Articular chondrocyte of knee joint (primary cell): ENCODE measurements around the gene SPDYE3. TPM values are rescaled to one million over a fixed set of nuclear protein-coding genes. Genes with fewer than 3 reads are reported as not detected.

Experiments
- small RNA-seq: library from RNA; depleted of rRNA; stranded (forward); fragments of <200 nt; gene quantifications from one replicate; pipeline ENCODE3, GENCODE V24; 2012
- total RNA-seq: library from RNA; depleted of rRNA; stranded (reverse); fragments of >200 nt; gene quantifications from 2 replicates; pipeline ENCODE4 v1.2.3, GENCODE V29; 2012

The SPDYE3 gene, protein sequence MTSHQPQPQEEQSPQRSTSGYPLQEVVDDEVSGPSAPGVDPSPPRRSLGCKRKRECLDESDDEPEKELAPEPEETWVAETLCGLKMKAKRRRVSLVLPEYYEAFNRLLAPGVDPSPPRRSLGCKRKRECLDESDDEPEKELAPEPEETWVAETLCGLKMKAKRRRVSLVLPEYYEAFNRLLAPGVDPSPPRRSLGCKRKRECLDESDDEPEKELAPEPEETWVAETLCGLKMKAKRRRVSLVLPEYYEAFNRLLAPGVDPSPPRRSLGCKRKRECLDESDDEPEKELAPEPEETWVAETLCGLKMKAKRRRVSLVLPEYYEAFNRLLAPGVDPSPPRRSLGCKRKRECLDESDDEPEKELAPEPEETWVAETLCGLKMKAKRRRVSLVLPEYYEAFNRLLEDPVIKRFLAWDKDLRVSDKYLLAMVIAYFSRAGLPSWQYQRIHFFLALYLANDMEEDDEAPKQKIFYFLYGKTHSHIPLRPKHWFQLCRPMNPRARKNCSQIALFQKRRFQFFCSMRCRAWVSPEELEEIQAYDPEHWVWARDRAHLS
- not detected in 2 replicates for total RNA-seq

DNA sequence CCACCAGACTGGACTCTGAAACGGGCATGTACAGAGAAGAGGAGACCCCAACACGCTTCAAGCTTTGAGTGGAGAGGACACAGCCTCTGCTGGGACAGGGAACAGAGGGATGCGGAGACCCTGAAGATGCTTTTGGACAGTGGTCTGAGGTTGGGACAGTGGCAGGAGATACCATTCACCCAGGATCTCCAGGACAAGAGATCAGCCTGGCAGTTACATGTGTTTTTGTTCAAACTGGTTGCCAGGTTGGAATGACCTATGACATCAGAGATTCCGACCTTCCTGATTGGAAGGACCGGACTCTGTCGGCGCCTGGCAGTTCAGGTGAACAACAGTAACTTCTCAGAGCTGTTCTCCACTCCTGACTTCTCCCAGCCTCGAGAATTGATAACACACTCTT, at the start of gene SPDYE3:
TSS of gene SPDYE3 (plus strand) at position 301 of the 400 bp plus-strand sequence. CDS start 184 bp downstream, outside the sequence.

GRCh38 chr7:100358027-100358856, 50.7 kb downstream of the SPDYE3 start, which contains the start of gene PILRB:
Gene PILRB (plus strand): TSS chr7:100358117. CDS start chr7:100358303, 186 bp downstream.

Small RNA genes within 50 kb of the gene (small RNA-seq; reads per million reads assigned to genes)
- not detected for gene RF00019

Other genes with a start within 250 kb of the SPDYE3 start
- gene ZNF3, start 226.0 kb upstream of the SPDYE3 start, total RNA-seq, result 29.0 and 37.1 TPM in 2 replicates
- 72.2 and 72.5 TPM in 2 replicates for gene COPS6, start 218.7 kb upstream of the SPDYE3 start, total RNA-seq
- gene MCM7, start 206.3 kb upstream of the SPDYE3 start, total RNA-seq, result 30.8 and 35.6 TPM in 2 replicates
- gene AP4M1, start 206.1 kb upstream of the SPDYE3 start, total RNA-seq, result 19.1 and 21.7 TPM in 2 replicates
- gene TAF6, start 188.3 kb upstream of the SPDYE3 start, total RNA-seq, result 34.6 and 36.4 TPM in 2 replicates
- 35.5 and 37.9 TPM in 2 replicates for gene CNPY4, start 188.1 kb upstream of the SPDYE3 start, total RNA-seq
- gene MBLAC1, start 180.7 kb upstream of the SPDYE3 start, total RNA-seq, result 1.2 and 2.0 TPM in 2 replicates
- gene LAMTOR4, start 158.8 kb upstream of the SPDYE3 start, total RNA-seq, result 62.3 and 64.1 TPM in 2 replicates
- 4.6 and 6.7 TPM in 2 replicates for gene TRAPPC14, start 149.0 kb upstream of the SPDYE3 start, total RNA-seq
- gene GAL3ST4, start 139.1 kb upstream of the SPDYE3 start, total RNA-seq, result 1.7 and 3.6 TPM in 2 replicates
- gene GPC2, start 130.3 kb upstream of the SPDYE3 start, total RNA-seq, result 0.52 and 0.76 TPM in 2 replicates
- 0.39 and 0.54 TPM in 2 replicates for gene STAG3, start 129.8 kb upstream of the SPDYE3 start, total RNA-seq
- not detected in 2 replicates for gene PVRIG, start 87.8 kb upstream of the SPDYE3 start, total RNA-seq
- 7.8 and 11.8 TPM in 2 replicates for gene PILRB, start 50.4 kb downstream of the SPDYE3 start, total RNA-seq
- 0.65 TPM in 1 of 2 replicates, not detected in the other for gene PILRA, start 65.8 kb downstream of the SPDYE3 start, total RNA-seq
- 2.4 and 3.5 TPM in 2 replicates for gene ZCWPW1, start 121.0 kb downstream of the SPDYE3 start, total RNA-seq
- gene MEPCE, start 122.1 kb downstream of the SPDYE3 start, total RNA-seq, result 33.4 and 35.0 TPM in 2 replicates
- 6.4 and 8.0 TPM in 2 replicates for gene PPP1R35, start 128.8 kb downstream of the SPDYE3 start, total RNA-seq
- 0.26 TPM in 1 of 2 replicates, not detected in the other for gene SPACDR, start 156.6 kb downstream of the SPDYE3 start, total RNA-seq
- gene TSC22D4, start 171.5 kb downstream of the SPDYE3 start, total RNA-seq, result 20.8 and 21.9 TPM in 2 replicates
- 1.1 and 1.8 TPM in 2 replicates for gene NYAP1, start 176.2 kb downstream of the SPDYE3 start, total RNA-seq
- gene AGFG2, start 231.5 kb downstream of the SPDYE3 start, total RNA-seq, result 7.2 and 9.4 TPM in 2 replicates